Memory B cell (primary cell): ENCODE results near the gene ZBTB4.

Experiments
- ATAC-seq: fragments of 150-1000 bp; cut with Tn5 transposase; 2 replicates; pipeline ENCODE4 v1.10.0; 2021; ENCODE audit warnings: low read depth, mild to moderate bottlenecking, moderate library complexity
- DNase-seq, 2 donors: peaks; one replicate each; pipeline ENCODE4 v3.0.0; 2022; ENCODE audit warnings: low spot score in 2 of 2
- H3K27ac Mint-ChIP-seq: one replicate; pipeline ENCODE4 v1.8.0; 2022; ENCODE audit warnings: mild to moderate bottlenecking, moderate library complexity, mixed read lengths
- H3K27me3 Mint-ChIP-seq: one replicate; pipeline ENCODE4 v1.8.0; 2022; ENCODE audit warnings: mixed read lengths
- H3K36me3 Mint-ChIP-seq: one replicate; pipeline ENCODE4 v1.8.0; 2022; ENCODE audit warnings: mild to moderate bottlenecking, mixed read lengths
- H3K4me1 Mint-ChIP-seq: one replicate; pipeline ENCODE4 v1.8.0; 2022; ENCODE audit warnings: mixed read lengths
- H3K4me3 Mint-ChIP-seq: one replicate; pipeline ENCODE4 v1.8.0; 2022; ENCODE audit warnings: mild to moderate bottlenecking, moderate library complexity, mixed read lengths
- H3K9me3 Mint-ChIP-seq: one replicate; pipeline ENCODE4 v1.8.0; 2022; ENCODE audit warnings: mixed read lengths

Gene ZBTB4

DNA sequence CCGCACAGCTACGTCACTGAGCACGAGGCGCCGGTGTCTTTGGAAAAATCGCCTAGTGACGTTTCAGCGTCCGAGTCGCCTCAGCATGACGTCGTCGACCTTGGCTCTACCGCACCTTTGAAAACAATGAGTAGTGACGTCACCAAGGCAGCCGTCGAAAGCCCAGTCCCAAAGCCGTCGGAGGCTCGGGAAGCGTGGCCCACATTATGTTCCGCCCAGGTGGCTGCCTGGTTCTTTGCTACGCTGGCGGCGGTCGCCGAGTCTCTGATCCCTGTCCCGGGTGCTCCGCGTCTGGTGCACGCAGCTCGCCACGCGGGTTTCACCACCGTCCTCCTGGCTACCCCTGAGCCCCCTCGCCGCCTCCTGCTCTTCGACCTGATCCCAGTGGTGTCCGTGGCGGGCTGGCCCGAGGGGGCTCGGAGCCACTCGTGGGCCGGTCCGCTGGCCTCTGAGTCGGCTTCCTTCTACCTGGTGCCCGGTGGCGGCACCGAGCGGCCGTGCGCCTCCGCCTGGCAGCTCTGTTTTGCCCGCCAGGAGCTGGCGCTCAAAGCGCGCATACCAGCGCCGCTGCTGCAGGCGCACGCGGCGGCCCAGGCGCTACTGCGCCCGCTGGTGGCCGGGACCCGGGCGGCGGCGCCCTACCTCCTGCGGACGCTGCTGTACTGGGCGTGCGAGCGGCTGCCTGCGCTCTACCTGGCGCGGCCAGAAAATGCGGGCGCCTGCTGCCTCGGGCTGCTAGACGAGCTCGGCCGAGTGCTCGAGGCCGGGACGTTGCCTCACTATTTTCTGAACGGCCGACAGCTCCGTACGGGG lies 42.7 kb downstream of the ZBTB4 start:
- Mint-ChIP-seq H3K36me3 (peaks cover 5% of the 10 kb centered on the region), H3K4me3 (peak overlapping the region; percentile 85), H3K27me3 (peaks cover 14% of the 10 kb centered on the region), H3K9me3 (no peaks in the 10 kb centered on the region), H3K4me1 (peaks cover 24% of the 10 kb centered on the region), H3K27ac (peak overlapping the region; percentile 84)
- DNase-seq (peak; percentile 77 to 79), ATAC-seq (peak; percentile 54)

DNA sequence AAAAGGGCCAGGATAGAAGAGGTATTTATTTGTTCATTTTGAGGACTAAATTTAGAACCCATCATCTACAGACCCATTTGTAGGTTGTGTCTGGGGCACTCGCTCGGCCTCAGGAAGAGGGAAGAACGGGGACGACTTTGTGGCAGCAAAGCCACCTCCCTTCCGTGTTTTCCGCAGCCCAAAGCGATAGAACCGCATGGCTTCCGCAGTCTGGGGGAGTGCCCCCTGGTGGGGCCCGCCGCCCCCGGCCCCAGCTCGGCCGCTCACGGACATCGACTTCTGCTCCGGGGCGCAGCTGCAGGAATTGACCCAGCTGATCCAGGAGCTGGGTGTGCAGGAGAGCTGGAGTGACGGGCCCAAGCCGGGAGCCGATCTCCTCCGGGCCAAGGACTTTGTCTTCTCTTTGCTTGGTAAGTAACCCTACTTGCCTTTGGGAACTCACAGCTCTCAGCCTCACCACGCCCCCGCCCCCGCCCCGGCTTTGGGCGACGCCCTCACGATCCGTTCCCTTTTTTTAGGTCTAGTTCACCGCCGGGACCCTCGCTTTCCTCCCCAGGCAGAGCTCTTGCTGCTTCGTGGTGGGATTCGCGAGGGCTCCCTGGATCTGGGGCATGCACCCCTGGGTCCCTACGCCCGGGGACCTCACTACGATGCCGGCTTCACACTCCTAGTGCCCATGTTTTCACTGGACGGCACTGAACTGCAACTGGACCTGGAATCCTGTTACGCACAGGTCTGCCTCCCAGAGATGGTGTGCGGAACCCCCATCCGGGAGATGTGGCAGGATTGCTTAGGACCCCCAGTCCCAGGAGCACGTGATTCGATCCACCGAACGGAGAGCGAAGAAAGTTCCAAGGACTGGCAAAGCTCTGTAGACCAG lies 43.5 kb downstream of the ZBTB4 start:
- Mint-ChIP-seq H3K27me3 (peaks cover 14% of the 10 kb centered on the region), H3K9me3 (no peaks in the 10 kb centered on the region), H3K4me3 (peak overlapping the region; percentile 85), H3K4me1 (peaks cover 24% of the 10 kb centered on the region), H3K27ac (peak overlapping the region; percentile 84), H3K36me3 (peaks cover 5% of the 10 kb centered on the region)
- DNase-seq (peak; percentile 59 to 75), ATAC-seq (peak; percentile 25)

DNA sequence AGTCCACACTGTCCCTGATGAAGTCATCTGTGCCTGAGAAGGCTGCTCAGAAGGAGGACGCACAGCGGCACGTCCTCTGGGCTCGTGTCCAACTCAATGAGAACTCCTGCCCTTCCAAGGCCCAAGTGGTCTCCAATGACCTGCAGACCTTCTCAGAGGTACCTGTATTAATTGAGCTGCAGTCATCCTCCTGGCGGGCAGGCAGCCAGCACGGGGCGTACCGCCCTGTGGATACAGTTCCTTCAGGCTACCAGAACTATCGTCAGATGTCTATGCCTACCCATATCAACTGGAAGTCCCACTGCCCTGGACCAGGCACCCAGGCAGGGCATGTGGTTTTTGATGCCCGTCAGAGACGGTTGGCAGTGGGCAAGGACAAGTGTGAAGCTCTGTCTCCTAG lies 47.1 kb downstream of the ZBTB4 start:
- H3K27me3 Mint-ChIP-seq: no peaks in the 10 kb centered on the region
- DNase-seq (no peak), ATAC-seq (no peak)
- H3K9me3 Mint-ChIP-seq: no peaks in the 10 kb centered on the region
- no peak overlapping the region for H3K27ac Mint-ChIP-seq
- no peak overlapping the region for H3K4me3 Mint-ChIP-seq
- peaks cover 4% of the 10 kb centered on the region for H3K4me1 Mint-ChIP-seq
- peaks cover 2% of the 10 kb centered on the region for H3K36me3 Mint-ChIP-seq

DNA sequence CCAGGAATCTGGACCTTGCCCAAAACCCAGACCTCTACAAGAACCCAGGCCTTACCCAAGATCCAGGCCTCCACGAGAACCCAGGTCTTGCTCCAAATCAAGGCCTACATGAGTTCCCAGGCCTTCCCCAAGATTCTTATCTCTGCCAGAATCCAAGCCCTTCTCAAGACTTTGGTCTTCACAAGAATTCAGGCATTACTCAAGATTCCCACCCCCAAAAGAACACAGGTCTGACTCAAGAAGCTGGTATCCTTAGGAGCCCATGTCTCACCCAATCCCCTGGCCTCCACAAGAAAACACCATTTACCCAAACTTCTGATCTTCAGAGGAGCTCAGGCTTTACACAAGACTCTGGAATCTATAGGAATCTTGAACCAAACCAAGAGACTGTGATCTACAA lies 48.2 kb downstream of the ZBTB4 start:
- peaks cover 2% of the 10 kb centered on the region for H3K4me1 Mint-ChIP-seq
- H3K27me3 Mint-ChIP-seq: no peaks in the 10 kb centered on the region
- H3K4me3 Mint-ChIP-seq: no peak overlapping the region
- DNase-seq (no peak), ATAC-seq (no peak)
- no peaks in the 10 kb centered on the region for H3K9me3 Mint-ChIP-seq
- H3K27ac Mint-ChIP-seq: no peak overlapping the region
- no peaks in the 10 kb centered on the region for H3K36me3 Mint-ChIP-seq

DNA sequence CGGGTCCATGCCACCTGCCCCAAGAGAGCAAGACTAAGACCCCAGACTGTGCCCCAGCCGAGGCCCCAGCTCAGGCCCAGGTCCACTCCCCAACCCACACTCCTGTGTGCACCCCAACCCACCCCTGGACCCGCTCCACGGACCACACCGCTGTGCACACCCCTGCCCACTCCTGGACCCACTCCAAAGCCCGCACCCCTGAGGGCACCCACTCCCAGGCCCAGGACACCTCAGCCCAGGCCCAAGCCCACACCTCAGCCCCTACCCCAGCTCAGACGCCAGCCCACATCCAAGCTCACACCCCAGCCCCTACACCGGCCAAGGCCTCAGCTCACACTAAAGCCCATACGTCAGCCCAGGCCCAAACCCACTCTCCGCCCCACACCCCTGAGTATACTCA lies 49.7 kb downstream of the ZBTB4 start:
- no peak overlapping the region for H3K27ac Mint-ChIP-seq
- ATAC-seq (no peak), DNase-seq (no peak)
- no peaks in the 10 kb centered on the region for H3K9me3 Mint-ChIP-seq
- no peaks in the 10 kb centered on the region for H3K4me1 Mint-ChIP-seq
- H3K36me3 Mint-ChIP-seq: no peaks in the 10 kb centered on the region
- no peak overlapping the region for H3K4me3 Mint-ChIP-seq
- no peaks in the 10 kb centered on the region for H3K27me3 Mint-ChIP-seq

DNA sequence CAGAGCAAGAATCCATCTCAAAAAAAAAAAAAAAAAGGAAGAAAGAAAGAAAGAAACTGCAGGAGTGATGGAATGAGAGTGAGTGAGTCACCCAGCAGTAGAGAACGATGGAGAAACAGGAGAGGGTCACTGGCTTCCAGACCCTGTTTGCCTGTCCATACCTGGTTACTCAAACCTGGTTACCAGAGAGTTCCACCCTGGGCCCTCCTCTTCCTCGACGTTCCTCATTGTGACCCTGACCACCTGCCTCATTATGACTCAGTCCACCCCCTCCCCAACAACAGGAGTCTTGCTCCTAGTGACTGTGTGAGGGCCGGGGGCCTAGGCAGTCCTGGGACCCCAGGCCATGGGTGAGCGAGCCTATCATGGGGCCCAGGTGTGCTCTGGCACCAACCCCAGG lies 50.9 kb downstream of the ZBTB4 start, which contains the start of gene SPEM3:
TSS of gene SPEM3 (plus strand) at position 301 of the 400 bp plus-strand sequence. CDS start at position 347, 46 bp downstream.
- H3K4me1 Mint-ChIP-seq: no peaks in the 10 kb centered on the region
- H3K36me3 Mint-ChIP-seq: no peaks in the 10 kb centered on the region
- no peak within 1 kb of the TSS for H3K27ac Mint-ChIP-seq
- H3K27me3 Mint-ChIP-seq: no peaks in the 10 kb centered on the region
- no peak for DNase-seq
- no peaks in the 10 kb centered on the region for H3K9me3 Mint-ChIP-seq
- no peak for ATAC-seq
- no peak within 1 kb of the TSS for H3K4me3 Mint-ChIP-seq

DNA sequence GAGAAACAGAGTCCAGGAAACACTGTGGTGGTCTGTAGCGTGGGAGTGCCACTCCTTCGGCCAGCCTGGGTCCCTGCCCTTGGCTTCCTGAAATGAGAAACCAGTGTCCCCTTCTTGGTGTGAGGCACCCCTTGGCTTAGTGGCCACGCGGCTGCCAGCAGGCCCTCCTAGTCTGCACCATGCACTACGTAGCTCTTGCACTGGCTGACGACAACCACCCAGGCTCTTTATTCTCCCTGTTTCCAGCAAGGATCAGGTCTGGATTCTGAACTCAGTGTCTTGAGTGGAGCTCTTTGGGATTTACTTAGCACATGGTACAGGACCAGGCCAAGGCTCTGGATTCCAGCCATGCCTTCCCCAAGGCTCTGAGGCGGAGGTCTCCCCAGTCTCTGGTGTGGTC lies 51.9 kb downstream of the ZBTB4 start:
- no peaks in the 10 kb centered on the region for H3K9me3 Mint-ChIP-seq
- H3K4me3 Mint-ChIP-seq: no peak overlapping the region
- H3K27me3 Mint-ChIP-seq: no peaks in the 10 kb centered on the region
- no peaks in the 10 kb centered on the region for H3K4me1 Mint-ChIP-seq
- no peak for DNase-seq
- ATAC-seq: no peak
- no peak overlapping the region for H3K27ac Mint-ChIP-seq
- no peaks in the 10 kb centered on the region for H3K36me3 Mint-ChIP-seq

DNA sequence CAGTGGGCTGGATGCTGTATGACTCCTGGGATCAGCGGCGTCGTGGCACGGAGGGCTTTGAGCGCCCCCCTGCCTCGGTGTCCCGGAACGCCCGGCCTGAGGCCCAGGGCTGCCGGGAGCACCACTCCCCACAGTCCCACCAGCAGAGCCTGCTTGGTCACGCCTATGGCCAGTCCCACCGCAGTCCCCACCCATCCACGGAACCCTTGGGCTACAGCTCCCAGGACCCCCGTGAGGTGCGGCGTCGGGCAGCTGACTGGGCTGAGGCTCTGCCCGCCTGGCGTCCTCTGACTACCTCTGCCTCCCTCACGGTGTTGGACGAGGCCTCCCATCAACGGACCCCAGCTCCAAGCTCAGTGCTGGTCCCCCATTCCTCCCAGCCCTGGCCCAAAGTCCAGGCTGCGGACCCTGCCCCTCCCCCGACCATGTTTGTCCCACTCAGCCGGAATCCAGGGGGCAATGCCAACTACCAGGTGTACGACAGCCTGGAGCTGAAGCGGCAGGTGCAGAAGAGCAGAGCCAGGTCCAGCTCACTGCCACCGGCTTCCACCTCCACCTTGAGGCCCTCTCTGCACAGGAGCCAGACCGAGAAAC lies 52.4 kb downstream of the ZBTB4 start:
- DNase-seq (no peak), ATAC-seq (no peak)
- H3K4me1 Mint-ChIP-seq: no peaks in the 10 kb centered on the region

DNA sequence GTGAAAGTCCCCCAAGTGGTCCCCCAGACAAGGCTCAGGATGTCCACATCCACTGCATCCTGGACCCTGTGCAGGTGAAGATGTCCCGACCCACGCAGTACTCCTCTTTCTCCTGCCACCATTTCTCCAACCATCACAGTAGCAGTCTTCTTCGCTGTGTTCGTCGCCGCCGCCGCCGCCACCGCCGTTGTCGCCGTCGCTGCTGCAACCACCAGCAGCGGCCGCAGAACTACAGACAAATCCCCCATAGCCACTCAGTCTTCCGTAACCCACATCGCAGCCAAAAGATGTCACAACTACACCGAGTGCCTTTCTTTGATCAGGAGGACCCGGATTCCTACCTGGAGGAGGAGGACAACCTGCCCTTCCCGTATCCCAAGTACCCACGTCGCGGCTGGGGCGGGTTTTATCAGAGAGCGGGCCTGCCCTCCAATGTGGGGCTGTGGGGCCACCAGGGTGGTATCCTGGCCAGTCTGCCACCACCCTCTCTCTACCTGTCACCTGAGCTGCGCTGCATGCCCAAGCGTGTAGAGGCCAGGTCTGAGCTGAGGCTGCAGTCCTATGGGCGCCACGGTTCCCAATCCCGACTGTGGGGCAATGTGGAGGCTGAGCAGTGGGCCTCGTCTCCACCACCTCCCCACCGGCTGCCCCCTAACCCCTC lies 53.1 kb downstream of the ZBTB4 start:
- H3K9me3 Mint-ChIP-seq: no peaks in the 10 kb centered on the region
- ATAC-seq: no peak
- H3K27me3 Mint-ChIP-seq: no peaks in the 10 kb centered on the region
- no peak overlapping the region for H3K4me3 Mint-ChIP-seq
- no peaks in the 10 kb centered on the region for H3K4me1 Mint-ChIP-seq
- no peak overlapping the region for H3K27ac Mint-ChIP-seq
- DNase-seq: no peak
- no peaks in the 10 kb centered on the region for H3K36me3 Mint-ChIP-seq

More for the DNA sequence above, 52.4 kb downstream of the ZBTB4 start:
- no peaks in the 10 kb centered on the region for H3K36me3 Mint-ChIP-seq
- H3K27me3 Mint-ChIP-seq: no peaks in the 10 kb centered on the region
- no peak overlapping the region for H3K27ac Mint-ChIP-seq
- H3K4me3 Mint-ChIP-seq: no peak overlapping the region
- H3K9me3 Mint-ChIP-seq: no peaks in the 10 kb centered on the region

DNA sequence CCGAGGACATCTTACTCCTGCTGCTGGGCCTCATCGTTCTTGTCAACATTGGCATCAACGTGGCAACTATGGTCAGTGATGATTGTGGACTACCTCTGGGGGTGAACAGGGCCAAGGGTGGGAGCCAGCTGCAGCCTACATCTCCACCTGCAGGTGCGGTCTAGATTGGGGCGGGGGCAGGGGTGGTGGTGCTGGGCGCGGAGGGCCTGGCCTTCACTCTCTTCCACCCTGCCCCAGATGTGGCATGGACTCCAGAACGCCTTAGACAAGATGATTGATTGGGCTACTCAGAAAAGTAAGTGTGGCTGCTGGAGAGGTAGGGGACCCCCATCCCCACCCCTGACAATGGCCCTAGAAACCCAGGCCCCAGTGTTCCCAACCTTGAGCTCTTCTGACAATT lies 53.7 kb downstream of the ZBTB4 start:
- H3K36me3 Mint-ChIP-seq: no peaks in the 10 kb centered on the region
- no peaks in the 10 kb centered on the region for H3K9me3 Mint-ChIP-seq
- no peaks in the 10 kb centered on the region for H3K4me1 Mint-ChIP-seq
- H3K4me3 Mint-ChIP-seq: no peak overlapping the region
- no peak overlapping the region for H3K27ac Mint-ChIP-seq
- H3K27me3 Mint-ChIP-seq: no peaks in the 10 kb centered on the region
- ATAC-seq: no peak
- no peak for DNase-seq

DNA sequence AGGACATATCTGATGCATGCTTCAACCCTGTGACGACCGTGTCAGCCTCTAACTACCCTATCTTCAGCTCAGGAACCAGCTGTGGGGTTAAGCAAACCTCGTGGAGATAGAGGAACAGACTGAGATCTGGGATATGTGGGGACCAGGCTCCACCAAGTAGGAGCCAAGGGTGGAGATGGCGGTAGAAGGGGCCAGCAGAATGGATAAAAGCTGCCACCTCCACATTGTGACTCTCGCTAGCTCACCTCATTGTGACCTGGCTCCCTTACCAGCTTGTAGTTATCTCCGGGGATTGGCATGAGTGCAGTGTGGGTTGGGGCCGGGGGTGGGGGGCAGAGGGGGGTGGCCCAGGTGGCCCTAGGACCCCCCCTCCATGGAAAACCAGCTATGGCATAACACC lies 54.1 kb downstream of the ZBTB4 start, which contains the start of gene SPEM2:
TSS of gene SPEM2 (plus strand) at position 301 of the 400 bp plus-strand sequence. CDS start at position 374, 73 bp downstream.
- Mint-ChIP-seq H3K27me3 (no peaks in the 10 kb centered on the region), H3K27ac (no peak within 1 kb of the TSS), H3K4me1 (no peaks in the 10 kb centered on the region), H3K4me3 (no peak within 1 kb of the TSS), H3K36me3 (no peaks in the 10 kb centered on the region), H3K9me3 (no peaks in the 10 kb centered on the region)
- ATAC-seq: no peak
- no peak for DNase-seq

DNA sequence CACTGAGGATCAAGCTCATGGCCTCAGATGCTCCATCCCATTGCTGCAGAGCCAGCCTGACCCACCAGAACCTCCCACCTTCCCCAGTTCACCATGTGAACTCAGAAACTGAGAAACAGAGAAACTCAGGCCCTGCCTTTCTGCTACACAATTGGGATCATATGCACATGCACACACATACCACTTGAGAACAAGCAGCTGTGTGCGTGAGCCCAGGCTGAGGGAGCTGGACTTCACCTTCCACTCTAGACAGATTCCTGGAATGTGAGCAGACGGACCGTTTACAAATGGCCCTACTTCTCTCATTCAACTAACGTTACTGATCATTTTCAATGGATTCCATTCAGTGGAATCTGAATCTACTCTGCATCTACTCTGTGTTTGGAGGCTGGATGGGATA lies 55.8 kb downstream of the ZBTB4 start:
- H3K4me1 Mint-ChIP-seq: no peaks in the 10 kb centered on the region
- H3K27me3 Mint-ChIP-seq: peaks cover 5% of the 10 kb centered on the region
- no peak overlapping the region for H3K4me3 Mint-ChIP-seq
- H3K36me3 Mint-ChIP-seq: no peaks in the 10 kb centered on the region
- no peak for DNase-seq
- H3K27ac Mint-ChIP-seq: no peak overlapping the region
- no peak for ATAC-seq
- H3K9me3 Mint-ChIP-seq: no peaks in the 10 kb centered on the region

DNA sequence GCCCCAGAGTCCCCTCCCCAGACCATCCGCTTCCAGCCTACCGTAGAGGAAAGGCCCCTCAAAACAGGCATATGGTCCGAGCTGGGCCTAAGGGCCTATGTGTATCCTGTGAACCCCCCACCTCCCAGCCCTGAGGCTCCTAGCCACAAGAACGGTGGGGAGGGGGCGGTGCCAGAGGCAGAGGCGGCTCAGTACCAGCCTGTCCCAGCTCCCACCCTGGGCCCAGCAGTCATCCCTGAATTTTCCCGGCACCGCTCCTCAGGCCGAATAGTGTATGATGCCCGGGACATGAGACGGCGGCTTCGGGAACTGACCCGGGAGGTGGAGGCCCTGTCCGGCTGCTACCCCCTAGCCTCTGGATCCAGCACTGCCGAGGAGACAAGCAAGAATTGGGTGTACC lies 58.2 kb downstream of the ZBTB4 start:
- H3K4me1 Mint-ChIP-seq: peaks cover 2% of the 10 kb centered on the region
- H3K27ac Mint-ChIP-seq: no peak overlapping the region
- peaks cover 10% of the 10 kb centered on the region for H3K27me3 Mint-ChIP-seq
- no peaks in the 10 kb centered on the region for H3K36me3 Mint-ChIP-seq
- no peak overlapping the region for H3K4me3 Mint-ChIP-seq
- DNase-seq (no peak), ATAC-seq (no peak)
- no peaks in the 10 kb centered on the region for H3K9me3 Mint-ChIP-seq
